Measurements from ENCODE around the gene LIN7A.
A peak's percentile ranks its signal among the peaks of the same experiment; 100 is the strongest.

The LIN7A gene

GRCh38 chr12:80952443-80952842 lies 14.7 kb upstream of the LIN7A start:
- H3K9ac ChIP-seq (ENCODE audit: low read length in 5 of 5) = no peak overlapping the region
- no peak overlapping the region for H3K4me3 ChIP-seq (ENCODE audit: low read depth in 1 of 5, low read length in 5 of 5)
- H3K27me3 ChIP-seq (ENCODE audit: control insufficient read depth in 5 of 5, insufficient read depth in 4 of 5, low read length in 5 of 5) = no peaks in the 10 kb centered on the region
- H3K9me3 ChIP-seq (ENCODE audit: control insufficient read depth in 5 of 5, low read length in 5 of 5) = no peaks in the 10 kb centered on the region
- peaks cover 0 to 4% (median 0%) of the 10 kb centered on the region in 5 donors for H3K4me1 ChIP-seq (ENCODE audit: control insufficient read depth in 5 of 5, insufficient read depth in 5 of 5, low read length in 5 of 5)
- H3K36me3 ChIP-seq (ENCODE audit: control insufficient read depth in 5 of 5, insufficient read depth in 5 of 5, low read length in 5 of 5) = no peaks in the 10 kb centered on the region
- no peak overlapping the region for H3K27ac ChIP-seq (ENCODE audit: low read depth, low read length)

GRCh38 chr12:80946591-80946990 lies 8.9 kb upstream of the LIN7A start:
- H3K9ac ChIP-seq (ENCODE audit: low read length in 5 of 5) = no peak overlapping the region
- no peaks in the 10 kb centered on the region for H3K4me1 ChIP-seq (ENCODE audit: control insufficient read depth in 5 of 5, insufficient read depth in 5 of 5, low read length in 5 of 5)
- H3K27me3 ChIP-seq (ENCODE audit: control insufficient read depth in 5 of 5, insufficient read depth in 4 of 5, low read length in 5 of 5) = no peaks in the 10 kb centered on the region
- no peaks in the 10 kb centered on the region for H3K36me3 ChIP-seq (ENCODE audit: control insufficient read depth in 5 of 5, insufficient read depth in 5 of 5, low read length in 5 of 5)
- no peaks in the 10 kb centered on the region for H3K9me3 ChIP-seq (ENCODE audit: control insufficient read depth in 5 of 5, low read length in 5 of 5)
- no peak overlapping the region for H3K4me3 ChIP-seq (ENCODE audit: low read depth in 1 of 5, low read length in 5 of 5)
- H3K27ac ChIP-seq (ENCODE audit: low read depth, low read length) = no peak overlapping the region

DNA sequence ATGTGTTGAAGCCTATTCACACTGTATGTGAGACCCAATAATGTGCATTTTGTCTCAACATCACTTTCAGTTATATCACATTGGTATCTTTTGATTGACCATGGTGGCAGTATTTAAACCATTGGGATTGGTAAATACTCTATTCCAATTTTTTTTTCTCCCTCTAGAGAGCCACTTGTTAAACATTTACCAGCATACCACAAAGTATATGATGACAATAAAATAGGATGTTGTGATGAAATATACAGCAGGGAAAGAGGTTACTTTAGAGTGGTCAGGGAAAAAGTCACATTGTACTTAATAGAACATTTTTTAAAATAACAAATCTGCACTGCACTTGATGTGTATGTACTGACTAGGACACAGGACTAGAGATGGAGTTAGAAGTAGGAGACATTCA lies 5.6 kb upstream of the LIN7A start:
- H3K4me3 ChIP-seq (ENCODE audit: low read depth in 1 of 5, low read length in 5 of 5) = no peak overlapping the region
- H3K27me3 ChIP-seq (ENCODE audit: control insufficient read depth in 5 of 5, insufficient read depth in 4 of 5, low read length in 5 of 5) = peaks cover 0 to 3% (median 0%) of the 10 kb centered on the region in 5 donors
- no peak overlapping the region for H3K9ac ChIP-seq (ENCODE audit: low read length in 5 of 5)
- no peaks in the 10 kb centered on the region for H3K9me3 ChIP-seq (ENCODE audit: control insufficient read depth in 5 of 5, low read length in 5 of 5)
- no peaks in the 10 kb centered on the region for H3K4me1 ChIP-seq (ENCODE audit: control insufficient read depth in 5 of 5, insufficient read depth in 5 of 5, low read length in 5 of 5)
- no peak overlapping the region for H3K27ac ChIP-seq (ENCODE audit: low read depth, low read length)
- H3K36me3 ChIP-seq (ENCODE audit: control insufficient read depth in 5 of 5, insufficient read depth in 5 of 5, low read length in 5 of 5) = no peaks in the 10 kb centered on the region

GRCh38 chr12:80941916-80942315 lies 4.2 kb upstream of the LIN7A start:
- Histone ChIP-seq H3K27ac (ENCODE audit: low read depth, low read length) (no peak overlapping the region), H3K9me3 (ENCODE audit: control insufficient read depth in 5 of 5, low read length in 5 of 5) (no peaks in the 10 kb centered on the region), H3K36me3 (ENCODE audit: control insufficient read depth in 5 of 5, insufficient read depth in 5 of 5, low read length in 5 of 5) (no peaks in the 10 kb centered on the region), H3K4me1 (ENCODE audit: control insufficient read depth in 5 of 5, insufficient read depth in 5 of 5, low read length in 5 of 5) (peaks cover 0 to 10% (median 4%) of the 10 kb centered on the region in 5 donors), H3K4me3 (ENCODE audit: low read depth in 1 of 5, low read length in 5 of 5) (no peak overlapping the region), H3K9ac (ENCODE audit: low read length in 5 of 5) (no peak overlapping the region), H3K27me3 (ENCODE audit: control insufficient read depth in 5 of 5, insufficient read depth in 4 of 5, low read length in 5 of 5) (peaks cover 0 to 3% (median 0%) of the 10 kb centered on the region in 5 donors)

- Histone ChIP-seq H3K4me3 (ENCODE audit: low read depth in 1 of 5, low read length in 5 of 5) (no peak overlapping the region), H3K9me3 (ENCODE audit: control insufficient read depth in 5 of 5, low read length in 5 of 5) (no peaks in the 10 kb centered on the region), H3K27me3 (ENCODE audit: control insufficient read depth in 5 of 5, insufficient read depth in 4 of 5, low read length in 5 of 5) (peaks cover 0 to 3% (median 0%) of the 10 kb centered on the region in 5 donors), H3K27ac (ENCODE audit: low read depth, low read length) (no peak overlapping the region), H3K9ac (ENCODE audit: low read length in 5 of 5) (no peak overlapping the region), H3K4me1 (ENCODE audit: control insufficient read depth in 5 of 5, insufficient read depth in 5 of 5, low read length in 5 of 5) (peaks cover 0 to 18% (median 11%) of the 10 kb centered on the region in 5 donors), H3K36me3 (ENCODE audit: control insufficient read depth in 5 of 5, insufficient read depth in 5 of 5, low read length in 5 of 5) (no peaks in the 10 kb centered on the region)
Observed at GRCh38 chr12:80939231-80939950, 1.7 kb upstream of the LIN7A start.

DNA sequence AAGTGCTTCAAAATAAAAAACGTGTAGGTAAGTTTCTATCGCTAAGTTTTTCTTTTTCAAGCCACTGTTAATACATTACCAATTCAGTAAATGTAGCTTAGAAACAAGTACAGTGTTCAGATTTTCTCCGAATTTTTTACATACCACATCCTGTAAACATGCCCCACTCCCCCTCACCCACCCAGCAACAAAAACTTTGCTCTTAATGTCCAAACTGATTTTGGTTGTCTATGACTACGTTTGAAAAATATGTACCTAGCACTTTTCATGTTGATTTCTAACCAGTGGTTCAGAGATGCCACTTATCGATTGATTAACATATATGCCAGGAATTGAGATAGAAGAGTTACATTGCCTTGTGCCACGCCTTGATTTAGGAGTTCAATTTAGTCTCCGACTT lies 663 bp upstream of the LIN7A start:
- H3K4me3 ChIP-seq (ENCODE audit: low read depth in 1 of 5, low read length in 5 of 5) = peak overlapping the region in 3 of 5 donors; percentile 76 to 83 (median 83)
- H3K9ac ChIP-seq (ENCODE audit: low read length in 5 of 5) = no peak overlapping the region
- H3K4me1 ChIP-seq (ENCODE audit: control insufficient read depth in 5 of 5, insufficient read depth in 5 of 5, low read length in 5 of 5) = peaks cover 0 to 18% (median 11%) of the 10 kb centered on the region in 5 donors
- no peaks in the 10 kb centered on the region for H3K36me3 ChIP-seq (ENCODE audit: control insufficient read depth in 5 of 5, insufficient read depth in 5 of 5, low read length in 5 of 5)
- peaks cover 0 to 3% (median 0%) of the 10 kb centered on the region in 5 donors for H3K27me3 ChIP-seq (ENCODE audit: control insufficient read depth in 5 of 5, insufficient read depth in 4 of 5, low read length in 5 of 5)
- peak overlapping the region; percentile 7 for H3K27ac ChIP-seq (ENCODE audit: low read depth, low read length)
- H3K9me3 ChIP-seq (ENCODE audit: control insufficient read depth in 5 of 5, low read length in 5 of 5) = no peaks in the 10 kb centered on the region

DNA sequence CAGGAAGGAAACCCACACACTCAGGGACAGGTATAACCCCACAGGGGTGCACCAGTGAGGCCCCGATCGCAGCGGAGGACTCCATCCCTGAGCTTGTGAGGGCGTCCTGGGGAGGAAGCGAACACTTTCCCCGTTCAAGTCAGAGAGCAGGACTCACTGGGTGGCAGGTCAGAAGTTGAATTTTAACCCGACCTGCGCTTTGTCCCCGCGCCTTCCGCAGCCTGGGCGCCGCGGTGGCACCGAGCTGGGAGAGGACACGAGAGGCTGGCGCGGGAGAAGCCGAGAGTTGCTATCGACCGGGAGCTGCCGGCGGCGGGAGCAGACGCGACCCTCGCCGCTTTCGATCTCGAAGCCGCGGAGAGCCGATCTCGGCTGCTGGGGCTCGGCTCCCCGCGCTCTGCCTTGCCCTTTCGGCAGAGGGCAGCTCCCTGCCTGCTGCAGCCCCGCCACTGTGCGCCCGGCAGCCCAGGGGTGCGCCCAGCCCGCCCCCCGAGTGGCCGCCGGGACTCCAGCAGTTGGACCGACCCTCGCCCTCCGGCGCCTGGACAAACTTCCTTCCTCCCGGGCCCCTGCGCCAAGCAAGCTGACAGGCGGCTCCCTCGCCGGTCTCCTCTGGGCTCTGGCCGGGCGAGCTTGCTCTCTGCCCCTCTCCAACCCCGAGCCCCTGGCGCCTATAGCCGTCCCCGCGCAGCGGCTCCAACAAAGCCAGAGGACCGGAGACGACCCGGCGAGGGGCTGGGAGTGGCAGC lies 918 bp downstream of the LIN7A start:
- Histone ChIP-seq H3K4me3 (ENCODE audit: low read depth in 1 of 5, low read length in 5 of 5) (peak overlapping the region; percentile 76 to 86 (median 83)), H3K4me1 (ENCODE audit: control insufficient read depth in 5 of 5, insufficient read depth in 5 of 5, low read length in 5 of 5) (peaks cover 0 to 18% (median 11%) of the 10 kb centered on the region in 5 donors), H3K36me3 (ENCODE audit: control insufficient read depth in 5 of 5, insufficient read depth in 5 of 5, low read length in 5 of 5) (no peaks in the 10 kb centered on the region), H3K27ac (ENCODE audit: low read depth, low read length) (peak overlapping the region; percentile 54), H3K27me3 (ENCODE audit: control insufficient read depth in 5 of 5, insufficient read depth in 4 of 5, low read length in 5 of 5) (peaks cover 0 to 3% (median 0%) of the 10 kb centered on the region in 5 donors), H3K9me3 (ENCODE audit: control insufficient read depth in 5 of 5, low read length in 5 of 5) (no peaks in the 10 kb centered on the region), H3K9ac (ENCODE audit: low read length in 5 of 5) (peak overlapping the region in 4 of 5 donors; percentile 53 to 76 (median 62))

- peak overlapping the region; percentile 76 to 86 (median 83) for H3K4me3 ChIP-seq (ENCODE audit: low read depth in 1 of 5, low read length in 5 of 5)
- peak overlapping the region in 4 of 5 donors; percentile 53 to 76 (median 62) for H3K9ac ChIP-seq (ENCODE audit: low read length in 5 of 5)
- no peaks in the 10 kb centered on the region for H3K36me3 ChIP-seq (ENCODE audit: control insufficient read depth in 5 of 5, insufficient read depth in 5 of 5, low read length in 5 of 5)
- H3K27me3 ChIP-seq (ENCODE audit: control insufficient read depth in 5 of 5, insufficient read depth in 4 of 5, low read length in 5 of 5) = peaks cover 0 to 3% (median 0%) of the 10 kb centered on the region in 5 donors
- H3K9me3 ChIP-seq (ENCODE audit: control insufficient read depth in 5 of 5, low read length in 5 of 5) = no peaks in the 10 kb centered on the region
- H3K4me1 ChIP-seq (ENCODE audit: control insufficient read depth in 5 of 5, insufficient read depth in 5 of 5, low read length in 5 of 5) = peaks cover 0 to 18% (median 11%) of the 10 kb centered on the region in 5 donors
- peak overlapping the region; percentile 54 for H3K27ac ChIP-seq (ENCODE audit: low read depth, low read length)
Observed at GRCh38 chr12:80936353-80936641, 1.4 kb downstream of the LIN7A start.

- Histone ChIP-seq H3K4me3 (ENCODE audit: low read depth in 1 of 5, low read length in 5 of 5) (no peak overlapping the region), H3K27me3 (ENCODE audit: control insufficient read depth in 5 of 5, insufficient read depth in 4 of 5, low read length in 5 of 5) (peaks cover 0 to 3% (median 0%) of the 10 kb centered on the region in 5 donors), H3K9ac (ENCODE audit: low read length in 5 of 5) (no peak overlapping the region), H3K36me3 (ENCODE audit: control insufficient read depth in 5 of 5, insufficient read depth in 5 of 5, low read length in 5 of 5) (no peaks in the 10 kb centered on the region), H3K4me1 (ENCODE audit: control insufficient read depth in 5 of 5, insufficient read depth in 5 of 5, low read length in 5 of 5) (peaks cover 0 to 18% (median 11%) of the 10 kb centered on the region in 5 donors), H3K9me3 (ENCODE audit: control insufficient read depth in 5 of 5, low read length in 5 of 5) (no peaks in the 10 kb centered on the region), H3K27ac (ENCODE audit: low read depth, low read length) (no peak overlapping the region)
Observed at GRCh38 chr12:80935111-80935510, 2.6 kb downstream of the LIN7A start.

- no peaks in the 10 kb centered on the region for H3K36me3 ChIP-seq (ENCODE audit: control insufficient read depth in 5 of 5, insufficient read depth in 5 of 5, low read length in 5 of 5)
- H3K4me1 ChIP-seq (ENCODE audit: control insufficient read depth in 5 of 5, insufficient read depth in 5 of 5, low read length in 5 of 5) = no peaks in the 10 kb centered on the region
- H3K9ac ChIP-seq (ENCODE audit: low read length in 5 of 5) = no peak overlapping the region
- H3K9me3 ChIP-seq (ENCODE audit: control insufficient read depth in 5 of 5, low read length in 5 of 5) = no peaks in the 10 kb centered on the region
- no peak overlapping the region for H3K4me3 ChIP-seq (ENCODE audit: low read depth in 1 of 5, low read length in 5 of 5)
- H3K27ac ChIP-seq (ENCODE audit: low read depth, low read length) = no peak overlapping the region
- H3K27me3 ChIP-seq (ENCODE audit: control insufficient read depth in 5 of 5, insufficient read depth in 4 of 5, low read length in 5 of 5) = no peaks in the 10 kb centered on the region
Observed at GRCh38 chr12:80925983-80926382, 11.8 kb downstream of the LIN7A start.
